ENCODE results near the gene KCNJ13.

KCNJ13 gene

DNA sequence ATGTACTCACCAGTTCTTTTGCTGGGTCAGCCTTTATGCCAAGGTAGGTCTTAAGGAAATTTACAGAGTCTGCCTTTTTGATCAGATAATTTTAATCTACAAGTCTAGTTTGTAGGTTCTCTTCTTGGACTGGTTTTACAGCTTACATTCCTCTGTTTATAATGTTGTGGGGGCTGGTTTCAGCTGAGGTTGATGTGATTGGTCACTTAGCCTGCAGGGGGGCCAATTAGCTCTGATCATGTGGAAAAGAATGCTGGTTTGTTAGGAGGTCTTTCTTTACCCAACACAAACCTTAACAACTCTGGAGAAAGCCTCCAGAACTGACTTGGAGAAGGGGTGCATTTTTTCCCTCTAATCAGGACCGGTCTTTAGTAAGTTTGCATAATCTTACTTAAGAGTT, at the start of gene KCNJ13:
Gene KCNJ13, minus strand, starts transcription at position 131 of the 400 bp plus-strand sequence. CDS start 5,203 bp downstream, outside the sequence.
- DNase-seq, result no peak

- no peak for DNase-seq
Observed at GRCh38 chr2:232817756-232818155, 41.4 kb upstream of the KCNJ13 start.

- no peak for DNase-seq
Observed at GRCh38 chr2:232816657-232817056, 40.3 kb upstream of the KCNJ13 start.

- DNase-seq, result no peak
Observed at GRCh38 chr2:232815569-232815968, 39.2 kb upstream of the KCNJ13 start.

GRCh38 chr2:232810444-232810843, 34.1 kb upstream of the KCNJ13 start:
- DNase-seq, result no peak

GRCh38 chr2:232809349-232810124, 33.2 kb upstream of the KCNJ13 start:
- no peak for DNase-seq

GRCh38 chr2:232802091-232802490, 25.7 kb upstream of the KCNJ13 start:
- DNase-seq, result no peak

DNA sequence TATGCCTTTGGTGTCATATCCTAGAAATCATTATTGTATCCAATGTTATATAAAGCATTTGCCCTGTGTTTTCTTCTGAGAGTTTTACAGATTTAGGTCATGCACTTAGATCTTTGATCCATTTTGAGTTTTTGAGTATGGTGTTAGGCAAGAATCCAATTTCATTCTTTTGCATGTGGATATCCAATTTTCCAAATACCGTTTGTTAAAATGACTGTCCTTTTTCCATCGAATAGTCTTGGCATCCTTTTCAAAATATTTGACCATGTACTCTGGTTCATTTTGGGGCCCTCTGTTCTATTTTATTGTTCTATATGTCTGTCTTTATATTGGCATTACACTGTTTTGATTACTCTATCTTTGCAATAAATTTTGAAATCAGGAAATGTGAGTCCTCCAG, 23.8 kb upstream of the KCNJ13 start:
- DNase-seq, result no peak

- no peak for DNase-seq
Observed at GRCh38 chr2:232798187-232798586, 21.8 kb upstream of the KCNJ13 start.

DNA sequence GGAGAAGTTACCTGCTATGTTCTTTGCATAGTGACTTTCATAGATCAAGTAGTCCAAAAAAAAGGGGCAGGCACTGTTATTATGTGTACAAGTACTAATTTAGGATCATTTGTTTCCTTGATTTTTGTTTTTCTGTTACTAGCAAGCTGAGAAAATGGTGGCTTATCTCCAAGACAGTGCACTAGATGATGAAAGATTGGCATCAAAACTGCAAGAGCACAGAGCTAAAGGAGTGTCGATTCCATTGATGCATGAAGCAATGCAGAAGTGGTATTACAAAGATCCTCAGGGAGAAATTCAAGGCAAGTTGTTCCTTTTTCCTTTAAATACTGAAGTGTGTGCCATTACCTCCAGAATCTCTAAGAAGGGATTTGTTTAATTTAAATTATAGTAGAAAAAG, 19.6 kb upstream of the KCNJ13 start:
- no peak for DNase-seq

GRCh38 chr2:232794981-232795380, 18.6 kb upstream of the KCNJ13 start:
- no peak for DNase-seq

DNA sequence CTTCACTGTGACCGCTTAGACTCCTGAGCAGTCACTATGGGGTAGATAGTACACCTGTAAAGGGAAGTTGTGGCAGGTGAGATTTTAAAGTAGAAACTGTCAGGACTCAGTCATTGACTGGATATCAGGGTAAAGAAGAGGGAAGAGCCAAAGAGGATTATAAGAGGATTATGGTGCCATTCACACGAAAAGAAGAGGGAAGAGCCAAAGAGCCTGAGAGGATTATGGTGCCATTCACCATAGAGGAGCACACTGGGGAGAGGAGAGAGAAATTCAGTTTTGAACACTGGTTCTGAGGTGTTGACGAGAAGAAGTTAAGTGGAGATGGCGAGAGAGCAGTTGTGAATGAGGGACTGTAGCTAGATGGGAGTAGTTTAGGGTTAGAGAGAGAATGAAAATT, 16.9 kb upstream of the KCNJ13 start:
- DNase-seq, result no peak

DNA sequence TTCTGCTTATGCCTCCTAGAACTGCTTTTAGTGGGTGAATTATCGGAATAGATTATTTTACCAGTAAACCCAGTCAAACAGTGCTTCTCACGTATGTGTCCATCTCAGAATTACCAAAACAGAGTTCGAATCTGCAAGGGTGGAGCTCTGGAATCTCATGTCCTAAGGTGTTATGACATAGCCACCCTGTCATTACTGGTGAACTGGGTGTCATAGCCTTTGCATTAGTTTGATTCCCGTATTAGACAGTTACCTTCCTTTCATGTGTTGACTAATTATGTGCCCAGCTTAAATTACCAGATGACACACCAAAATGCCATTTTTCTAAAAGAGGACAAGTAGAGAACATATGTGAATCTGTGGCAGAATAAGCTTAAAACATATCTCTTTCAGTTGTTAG, 15.2 kb upstream of the KCNJ13 start:
- DNase-seq, result no peak

- no peak for DNase-seq
Observed at GRCh38 chr2:232789082-232789481, 12.7 kb upstream of the KCNJ13 start.

DNA sequence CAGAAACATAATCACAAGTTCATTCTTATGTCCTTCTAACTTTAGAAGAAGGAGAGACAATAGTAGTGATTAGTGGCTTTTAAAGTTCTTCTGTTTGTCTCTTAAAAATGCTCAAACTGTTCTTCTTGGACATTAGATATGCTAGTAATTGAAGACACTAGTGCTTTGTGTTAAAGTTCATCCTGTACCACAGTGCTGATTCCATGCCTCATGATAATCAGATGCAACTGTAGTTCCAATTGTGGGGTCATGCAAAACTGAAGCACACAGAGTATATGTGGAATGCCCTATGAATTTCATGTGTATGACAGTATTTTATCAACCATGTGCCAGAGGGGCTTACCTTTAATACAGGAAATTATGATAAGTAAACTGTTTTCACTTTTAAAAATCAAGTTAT, 11.4 kb upstream of the KCNJ13 start:
- no peak for DNase-seq

GRCh38 chr2:232783278-232783677, 6.9 kb upstream of the KCNJ13 start:
- DNase-seq, result no peak

DNA sequence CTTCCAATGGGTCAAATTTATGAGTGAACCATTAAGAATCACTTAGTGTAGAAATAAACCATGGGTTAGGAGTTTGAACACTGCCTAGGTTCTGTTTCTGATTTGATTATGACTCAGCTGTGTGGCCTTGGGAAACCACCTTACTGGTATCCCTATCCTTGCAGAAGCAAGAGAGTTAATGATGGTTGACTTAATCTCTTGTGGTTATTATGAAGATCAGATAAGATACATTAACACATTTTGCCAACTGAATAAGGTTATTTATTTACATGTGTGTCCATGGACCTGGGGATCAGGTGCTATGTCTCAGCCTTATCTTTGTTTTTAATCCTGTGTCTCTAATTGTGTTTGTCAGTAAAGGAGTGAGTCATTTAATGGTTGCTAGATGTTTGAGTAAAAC, 5.4 kb upstream of the KCNJ13 start:
- DNase-seq, result no peak

GRCh38 chr2:232779934-232780333, 3.6 kb upstream of the KCNJ13 start:
- no peak for DNase-seq

DNA sequence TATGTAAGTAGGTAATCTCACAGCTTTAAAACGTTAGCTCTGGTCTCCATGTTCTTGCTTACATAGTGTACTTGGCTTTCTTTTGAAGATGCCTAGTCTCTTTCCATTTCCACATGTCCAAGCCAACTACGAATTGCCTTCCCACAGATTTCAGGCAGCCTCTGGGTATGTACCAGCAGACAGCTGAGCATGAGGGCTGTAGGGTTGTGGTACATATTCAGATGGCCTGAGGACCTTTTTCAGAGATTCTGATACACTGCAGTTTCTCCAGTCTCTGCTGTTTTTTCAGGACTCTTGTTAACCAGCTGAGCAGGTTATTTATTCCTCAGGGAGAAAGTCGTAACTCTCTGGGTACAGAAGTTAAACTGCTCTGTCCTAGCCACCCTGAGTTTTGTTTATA, 3.1 kb upstream of the KCNJ13 start:
- DNase-seq, result no peak

DNA sequence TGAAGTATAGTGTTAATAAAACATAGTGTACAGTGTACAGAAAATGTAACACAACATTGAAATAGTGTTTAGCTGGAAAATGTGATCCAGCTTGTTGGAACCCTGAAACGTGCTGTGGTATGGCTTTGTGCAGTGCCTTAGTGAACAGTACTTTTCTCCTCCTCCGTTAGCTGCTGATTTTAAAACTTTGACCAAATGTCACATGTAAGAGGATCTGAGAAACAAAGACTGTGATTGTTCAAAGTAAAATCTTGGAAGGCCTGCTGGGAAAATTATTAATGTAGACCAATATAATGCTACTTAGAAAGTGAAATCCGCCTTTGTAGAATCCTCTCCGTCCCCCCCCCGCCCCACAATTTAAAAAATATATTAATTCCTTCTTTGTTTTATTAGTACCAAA, 911 bp upstream of the KCNJ13 start:
- DNase-seq, result no peak

DNA sequence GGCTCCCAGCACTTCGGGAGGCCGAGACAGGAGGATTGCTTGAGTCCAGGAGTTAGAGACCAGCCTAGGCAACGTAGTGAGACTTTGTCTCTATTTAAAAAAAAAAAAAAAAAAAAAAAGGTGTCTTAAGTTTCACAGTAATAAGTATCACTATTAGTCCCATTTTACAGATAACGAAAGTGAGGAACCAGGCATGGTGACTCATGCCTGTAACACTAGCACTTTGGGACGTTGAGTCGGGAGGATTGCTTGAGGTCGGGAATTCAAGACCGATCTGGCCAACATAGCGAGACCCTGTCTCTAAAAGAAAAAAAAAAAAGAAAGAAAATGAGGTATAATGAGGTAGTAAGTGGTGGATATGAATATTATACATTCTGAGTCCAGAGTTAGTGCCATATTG, 2.5 kb downstream of the KCNJ13 start:
- DNase-seq, result no peak

DNA sequence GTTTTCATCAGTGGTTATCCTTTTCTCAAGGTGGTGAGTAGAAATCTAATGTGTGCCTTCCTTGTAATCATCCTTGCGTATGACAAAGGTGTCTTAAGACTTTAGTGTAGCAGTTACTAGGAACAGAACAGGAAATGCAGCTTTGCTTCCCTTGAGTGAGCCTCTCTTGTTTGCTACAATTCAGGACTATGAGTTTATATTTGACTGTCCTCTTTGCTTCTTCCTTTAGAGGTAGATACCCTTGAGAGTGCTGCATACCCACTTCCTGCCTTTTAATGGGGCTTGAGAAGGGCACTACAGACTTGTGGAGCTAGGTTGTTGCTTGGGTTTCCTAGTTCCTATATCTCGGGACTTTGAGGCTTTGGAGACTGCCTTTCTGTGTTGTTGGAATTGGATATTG, 3.8 kb downstream of the KCNJ13 start:
- no peak for DNase-seq

GRCh38 chr2:232771870-232772269, 4.5 kb downstream of the KCNJ13 start:
- no peak for DNase-seq

DNA sequence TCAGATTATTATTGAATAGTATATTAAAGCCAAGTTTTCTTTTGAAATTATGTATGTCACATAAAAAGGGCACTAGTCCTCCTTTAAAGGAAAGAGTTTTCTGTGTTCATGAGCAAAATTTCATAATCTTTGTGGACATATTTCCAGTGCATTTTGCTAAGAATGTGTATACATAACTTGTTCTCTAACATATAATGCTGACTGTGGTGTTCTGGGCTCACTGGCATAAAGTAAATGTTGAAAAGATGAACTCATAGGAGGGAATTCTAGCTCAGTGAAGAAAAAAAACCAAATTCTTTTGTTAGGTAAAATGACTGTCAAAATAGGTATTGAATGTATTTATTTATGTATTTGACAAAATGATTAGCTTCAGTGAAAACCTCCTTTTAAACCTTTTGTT, 6.2 kb downstream of the KCNJ13 start:
- no peak for DNase-seq

GRCh38 chr2:232767866-232768265, 8.5 kb downstream of the KCNJ13 start:
- no peak for DNase-seq
